ENCODE measurements around the gene ALPK3. TPM values are rescaled to one million over a fixed set of nuclear protein-coding genes. Genes with fewer than 3 reads are reported as not detected.

Gene ALPK3
- total RNA-seq, 3 donors from 2014 or later (not counting 1 experiment from before 2014, with no cell fraction given) = 0.35 to 1.1 (median 0.63) TPM

- no peak overlapping the region for H3K4me3 ChIP-seq (ENCODE audit: low read length)
- no peaks in the 10 kb centered on the region for H3K27me3 ChIP-seq (ENCODE audit: control insufficient read depth, insufficient read depth, low read length)
- no peak overlapping the region for H3K27ac Mint-ChIP-seq
- H3K4me3 Mint-ChIP-seq = no peak overlapping the region
- H3K27ac ChIP-seq (ENCODE audit: low read length) = no peak overlapping the region
- ATAC-seq (no peak), DNase-seq (no peak)
- H3K36me3 Mint-ChIP-seq = no peaks in the 10 kb centered on the region
- no peak for TF ChIP-seq CTCF (IDR thresholded peaks at IDR 0.05)
- no peaks in the 10 kb centered on the region for H3K4me1 ChIP-seq (ENCODE audit: control insufficient read depth, insufficient read depth, low read length)
- no peaks in the 10 kb centered on the region for H3K4me1 Mint-ChIP-seq
- peaks cover 0 to 5% of the 10 kb centered on the region in 2 donors for H3K27me3 Mint-ChIP-seq (ENCODE audit: low read depth in 2 of 2)
- intact Hi-C loops (cut with micrococcal nuclease) = no loop called here
- WGBS (ENCODE audit: insufficient coverage) = 85% methylated on average over 6 of the region's 6 CpGs
- H3K36me3 ChIP-seq (ENCODE audit: control insufficient read depth, insufficient read depth, low read length) = no peaks in the 10 kb centered on the region
- no peaks in the 10 kb centered on the region for H3K9me3 ChIP-seq (ENCODE audit: control insufficient read depth, insufficient read depth, low read length)
- H3K9me3 Mint-ChIP-seq = no peaks in the 10 kb centered on the region
Measured at GRCh38 chr15:84889991-84890669, 73.0 kb downstream of the ALPK3 start.

GRCh38 chr15:84890670-84891162 is 73.6 kb downstream of the ALPK3 start:
- 94% methylated on average over 5 of the region's 5 CpGs for WGBS (ENCODE audit: insufficient coverage)
- H3K4me3 Mint-ChIP-seq = no peak overlapping the region
- no peaks in the 10 kb centered on the region for H3K36me3 ChIP-seq (ENCODE audit: control insufficient read depth, insufficient read depth, low read length)
- H3K27me3 Mint-ChIP-seq (ENCODE audit: low read depth in 2 of 2) = peaks cover 0 to 5% of the 10 kb centered on the region in 2 donors
- H3K27me3 ChIP-seq (ENCODE audit: control insufficient read depth, insufficient read depth, low read length) = no peaks in the 10 kb centered on the region
- no peak overlapping the region for H3K27ac ChIP-seq (ENCODE audit: low read length)
- H3K9me3 Mint-ChIP-seq = no peaks in the 10 kb centered on the region
- H3K9me3 ChIP-seq (ENCODE audit: control insufficient read depth, insufficient read depth, low read length) = no peaks in the 10 kb centered on the region
- H3K4me1 Mint-ChIP-seq = no peaks in the 10 kb centered on the region
- DNase-seq = no peak
- no peak for TF ChIP-seq CTCF (IDR thresholded peaks at IDR 0.05)
- H3K4me3 ChIP-seq (ENCODE audit: low read length) = no peak overlapping the region
- H3K36me3 Mint-ChIP-seq = no peaks in the 10 kb centered on the region
- H3K27ac Mint-ChIP-seq = no peak overlapping the region
- intact Hi-C loops (cut with micrococcal nuclease) = no loop called here
- H3K4me1 ChIP-seq (ENCODE audit: control insufficient read depth, insufficient read depth, low read length) = no peaks in the 10 kb centered on the region
- ATAC-seq = no peak

- intact Hi-C loops (cut with micrococcal nuclease) = no loop called here
- no peaks in the 10 kb centered on the region for H3K36me3 ChIP-seq (ENCODE audit: control insufficient read depth, insufficient read depth, low read length)
- Mint-ChIP-seq H3K4me1 (no peaks in the 10 kb centered on the region), H3K27ac (peak overlapping the region in 1 of 2 donors; percentile 10), H3K4me3 (no peak overlapping the region), H3K36me3 (no peaks in the 10 kb centered on the region), H3K9me3 (no peaks in the 10 kb centered on the region), H3K27me3 (ENCODE audit: low read depth in 2 of 2) (peaks cover 0 to 7% of the 10 kb centered on the region in 2 donors)
- no peak overlapping the region for H3K27ac ChIP-seq (ENCODE audit: low read length)
- no peak for TF ChIP-seq CTCF (IDR thresholded peaks at IDR 0.05)
- ATAC-seq (no peak), DNase-seq (no peak)
- H3K4me3 ChIP-seq (ENCODE audit: low read length) = no peak overlapping the region
- WGBS (ENCODE audit: insufficient coverage) = 85% methylated on average over 6 of the region's 6 CpGs
- H3K27me3 ChIP-seq (ENCODE audit: control insufficient read depth, insufficient read depth, low read length) = no peaks in the 10 kb centered on the region
- no peaks in the 10 kb centered on the region for H3K9me3 ChIP-seq (ENCODE audit: control insufficient read depth, insufficient read depth, low read length)
- H3K4me1 ChIP-seq (ENCODE audit: control insufficient read depth, insufficient read depth, low read length) = no peaks in the 10 kb centered on the region
Measured at GRCh38 chr15:84891339-84891738, 74.2 kb downstream of the ALPK3 start.

Data from natural killer cell (primary cell).